ENCODE results near the gene NR5A1.

Gene NR5A1

DNA sequence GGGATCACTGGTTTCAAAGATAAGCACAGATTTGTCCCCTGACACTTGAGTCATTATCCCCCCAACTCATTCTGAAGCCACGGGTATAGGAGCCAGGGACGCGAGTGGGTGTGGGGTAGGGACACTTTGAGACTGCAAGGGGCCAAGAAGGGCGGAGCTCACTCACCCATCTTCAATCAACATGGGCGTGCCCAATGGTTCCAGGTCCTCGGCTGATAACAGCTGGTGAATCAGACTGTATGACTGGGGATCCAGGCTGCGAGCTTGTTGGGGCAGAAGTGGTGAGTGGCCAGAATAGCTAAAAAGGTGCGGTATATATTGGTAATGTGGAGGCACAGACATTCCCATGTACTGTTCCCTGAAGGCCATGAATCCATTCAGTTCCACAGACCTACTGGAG lies 30.7 kb upstream of the NR5A1 start:
- TF ChIP-seq, protein P1, sequence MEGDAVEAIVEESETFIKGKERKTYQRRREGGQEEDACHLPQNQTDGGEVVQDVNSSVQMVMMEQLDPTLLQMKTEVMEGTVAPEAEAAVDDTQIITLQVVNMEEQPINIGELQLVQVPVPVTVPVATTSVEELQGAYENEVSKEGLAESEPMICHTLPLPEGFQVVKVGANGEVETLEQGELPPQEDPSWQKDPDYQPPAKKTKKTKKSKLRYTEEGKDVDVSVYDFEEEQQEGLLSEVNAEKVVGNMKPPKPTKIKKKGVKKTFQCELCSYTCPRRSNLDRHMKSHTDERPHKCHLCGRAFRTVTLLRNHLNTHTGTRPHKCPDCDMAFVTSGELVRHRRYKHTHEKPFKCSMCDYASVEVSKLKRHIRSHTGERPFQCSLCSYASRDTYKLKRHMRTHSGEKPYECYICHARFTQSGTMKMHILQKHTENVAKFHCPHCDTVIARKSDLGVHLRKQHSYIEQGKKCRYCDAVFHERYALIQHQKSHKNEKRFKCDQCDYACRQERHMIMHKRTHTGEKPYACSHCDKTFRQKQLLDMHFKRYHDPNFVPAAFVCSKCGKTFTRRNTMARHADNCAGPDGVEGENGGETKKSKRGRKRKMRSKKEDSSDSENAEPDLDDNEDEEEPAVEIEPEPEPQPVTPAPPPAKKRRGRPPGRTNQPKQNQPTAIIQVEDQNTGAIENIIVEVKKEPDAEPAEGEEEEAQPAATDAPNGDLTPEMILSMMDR (IDR thresholded peaks at IDR 0.05; ENCODE audit: insufficient read depth, low read length, poor library complexity, severe bottlenecking), result no peak
- no peak for TF ChIP-seq EZH2phosphoT487 (conservative IDR thresholded peaks at IDR 0.05; ENCODE audit: low read length)

DNA sequence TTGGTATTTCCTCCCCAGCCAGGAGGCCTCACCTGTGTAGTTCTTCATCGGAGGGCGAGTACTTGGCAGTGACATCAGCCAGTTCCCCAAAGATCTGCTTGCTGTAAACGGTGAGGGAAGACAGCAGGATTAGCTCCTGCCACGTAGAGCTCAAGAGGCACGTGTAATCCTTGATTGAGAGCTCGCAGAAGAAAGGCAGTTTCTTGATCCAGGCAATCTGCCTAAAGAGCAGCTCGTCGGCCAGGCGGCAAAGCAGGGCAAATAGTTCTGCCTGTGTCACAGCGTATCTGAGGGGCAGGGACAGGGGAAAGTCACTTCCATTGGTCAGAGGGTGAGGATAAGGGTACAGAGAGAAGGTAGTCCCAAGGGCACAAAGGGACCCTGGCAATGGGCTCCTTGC lies 28.6 kb upstream of the NR5A1 start:
- Histone ChIP-seq H3K9me3 (ENCODE audit: insufficient read depth, low read length) (no peaks in the 10 kb centered on the region), H2AFZ (ENCODE audit: low read depth, low read length, severe bottlenecking) (no peak overlapping the region), H3K27me3 (ENCODE audit: low read length) (no peaks in the 10 kb centered on the region), H3K4me3 (ENCODE audit: insufficient read depth, low read length, poor library complexity, severe bottlenecking) (no peak overlapping the region), H3K9me2 (replicated peaks; ENCODE audit: insufficient read depth, low read length) (no peaks in the 10 kb centered on the region), H3F3A (ENCODE audit: insufficient read depth) (no peaks in the 10 kb centered on the region), H3K27ac (ENCODE audit: low read depth, low read length) (no peak overlapping the region), H3K4me2 (ENCODE audit: low read depth, low read length, poor library complexity, severe bottlenecking) (no peak overlapping the region), H3K36me3 (ENCODE audit: low read length) (no peaks in the 10 kb centered on the region), H4K20me1 (ENCODE audit: low read depth, low read length) (no peaks in the 10 kb centered on the region), H3K9ac (ENCODE audit: low read length) (no peak overlapping the region), H3K79me2 (ENCODE audit: insufficient read depth, low read length) (no peaks in the 10 kb centered on the region)
- TF ChIP-seq, protein P1 (IDR thresholded peaks at IDR 0.05; ENCODE audit: insufficient read depth, low read length, poor library complexity, severe bottlenecking), result no peak
- no peak for TF ChIP-seq EZH2phosphoT487 (conservative IDR thresholded peaks at IDR 0.05; ENCODE audit: low read length)

More for the DNA sequence above, 30.7 kb upstream of the NR5A1 start:
- H3F3A ChIP-seq (ENCODE audit: insufficient read depth), result no peaks in the 10 kb centered on the region
- H3K4me2 ChIP-seq (ENCODE audit: low read depth, low read length, poor library complexity, severe bottlenecking), result no peak overlapping the region
- H3K36me3 ChIP-seq (ENCODE audit: low read length), result no peaks in the 10 kb centered on the region
- no peak overlapping the region for H2AFZ ChIP-seq (ENCODE audit: low read depth, low read length, severe bottlenecking)
- H3K27me3 ChIP-seq (ENCODE audit: low read length), result no peaks in the 10 kb centered on the region
- H3K27ac ChIP-seq (ENCODE audit: low read depth, low read length), result no peak overlapping the region
- no peaks in the 10 kb centered on the region for H3K9me2 ChIP-seq (replicated peaks; ENCODE audit: insufficient read depth, low read length)
- no peaks in the 10 kb centered on the region for H3K79me2 ChIP-seq (ENCODE audit: insufficient read depth, low read length)
- H3K9ac ChIP-seq (ENCODE audit: low read length), result no peak overlapping the region
- H3K9me3 ChIP-seq (ENCODE audit: insufficient read depth, low read length), result no peaks in the 10 kb centered on the region
- no peaks in the 10 kb centered on the region for H4K20me1 ChIP-seq (ENCODE audit: low read depth, low read length)
- H3K4me3 ChIP-seq (ENCODE audit: insufficient read depth, low read length, poor library complexity, severe bottlenecking), result no peak overlapping the region

DNA sequence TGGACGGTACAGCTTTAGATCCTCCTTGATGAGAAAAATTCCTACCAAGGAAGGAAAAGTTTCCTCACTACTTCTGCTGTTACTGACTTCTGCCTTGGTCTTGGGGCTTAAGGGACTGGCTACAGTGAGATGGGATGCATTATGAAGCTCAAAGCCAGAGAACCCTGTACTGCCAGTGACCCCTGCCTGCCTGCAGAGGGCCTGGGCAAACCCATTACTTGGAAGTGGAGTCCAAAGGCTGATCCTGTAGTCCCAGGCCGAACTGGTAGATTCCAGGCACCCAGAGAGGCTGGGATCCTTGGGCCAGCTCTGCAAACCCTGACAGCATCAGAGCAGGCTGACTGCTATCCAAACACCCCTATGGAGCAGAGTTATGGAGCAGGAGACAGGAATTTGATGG lies 25.7 kb upstream of the NR5A1 start:
- no peak overlapping the region for H3K27ac ChIP-seq (ENCODE audit: low read depth, low read length)
- H3K79me2 ChIP-seq (ENCODE audit: insufficient read depth, low read length), result no peaks in the 10 kb centered on the region
- no peak overlapping the region for H3K4me2 ChIP-seq (ENCODE audit: low read depth, low read length, poor library complexity, severe bottlenecking)
- no peaks in the 10 kb centered on the region for H3K9me3 ChIP-seq (ENCODE audit: insufficient read depth, low read length)
- H3K9me2 ChIP-seq (replicated peaks; ENCODE audit: insufficient read depth, low read length), result no peaks in the 10 kb centered on the region
- no peak for TF ChIP-seq EZH2phosphoT487 (conservative IDR thresholded peaks at IDR 0.05; ENCODE audit: low read length)
- TF ChIP-seq, protein P1 (IDR thresholded peaks at IDR 0.05; ENCODE audit: insufficient read depth, low read length, poor library complexity, severe bottlenecking), result no peak
- no peaks in the 10 kb centered on the region for H3F3A ChIP-seq (ENCODE audit: insufficient read depth)
- H3K9ac ChIP-seq (ENCODE audit: low read length), result no peak overlapping the region
- H3K4me3 ChIP-seq (ENCODE audit: insufficient read depth, low read length, poor library complexity, severe bottlenecking), result no peak overlapping the region
- H3K36me3 ChIP-seq (ENCODE audit: low read length), result no peaks in the 10 kb centered on the region
- H2AFZ ChIP-seq (ENCODE audit: low read depth, low read length, severe bottlenecking), result no peak overlapping the region
- H4K20me1 ChIP-seq (ENCODE audit: low read depth, low read length), result no peaks in the 10 kb centered on the region
- H3K27me3 ChIP-seq (ENCODE audit: low read length), result no peaks in the 10 kb centered on the region
